IMR-90 (cell line): Measurements from ENCODE around the gene MORC1.

ENCODE experiments used
- CEBPB ChIP-seq: IDR thresholded peaks from 2 replicates; pipeline ENCODE4 v1.6.1; 2012; ENCODE audit warnings: low read depth, low read length, improper control_type of control experiment
- CHD1 ChIP-seq: IDR thresholded peaks from 2 replicates; pipeline ENCODE4 v1.6.1; 2012; ENCODE audit warnings: low read depth, low read length, improper control_type of control experiment
- FOS ChIP-seq: fragments of 150-350 bp; IDR thresholded peaks from 2 replicates; pipeline ENCODE4 v1.6.1; 2016; ENCODE audit warnings: low read depth, low read length
- MAFK ChIP-seq: IDR thresholded peaks from 2 replicates; pipeline ENCODE4 v1.6.1; 2012; ENCODE audit warnings: low read depth, low read length, improper control_type of control experiment
- MAZ ChIP-seq: IDR thresholded peaks from 2 replicates; pipeline ENCODE4 v1.6.1; 2012; ENCODE audit warnings: low read depth, mild to moderate bottlenecking, low read length, improper control_type of control experiment, moderate library complexity, borderline replicate concordance
- MXI1 ChIP-seq: IDR thresholded peaks from 2 replicates; pipeline ENCODE4 v1.6.1; 2012; ENCODE audit warnings: low read depth, mild to moderate bottlenecking, low read length, moderate library complexity, borderline replicate concordance
- NFE2L2 ChIP-seq: fragments of 150-350 bp; IDR thresholded peaks from 2 replicates; pipeline ENCODE4 v1.6.1; 2016; ENCODE audit warnings: low read depth, mild to moderate bottlenecking, low read length
- POLR2A ChIP-seq: IDR thresholded peaks from 2 replicates; pipeline ENCODE4 v1.6.1; 2012; ENCODE audit warnings: mild to moderate bottlenecking, low read depth, low read length
- RAD21 ChIP-seq: IDR thresholded peaks from 2 replicates; pipeline ENCODE4 v1.6.1; 2012; ENCODE audit warnings: low read length, improper control_type of control experiment
- RFX5 ChIP-seq: IDR thresholded peaks from 2 replicates; pipeline ENCODE4 v1.8.0; 2012; ENCODE audit warnings: low read depth, mild to moderate bottlenecking, low read length, moderate library complexity
- TF ChIP-seq, protein P1 (sequence below): conservative IDR thresholded peaks from 2 replicates; pipeline ENCODE4 v1.5.1; 2012; ENCODE audit warnings: mild to moderate bottlenecking, low read depth, low read length, improper control_type of control experiment

DNA sequence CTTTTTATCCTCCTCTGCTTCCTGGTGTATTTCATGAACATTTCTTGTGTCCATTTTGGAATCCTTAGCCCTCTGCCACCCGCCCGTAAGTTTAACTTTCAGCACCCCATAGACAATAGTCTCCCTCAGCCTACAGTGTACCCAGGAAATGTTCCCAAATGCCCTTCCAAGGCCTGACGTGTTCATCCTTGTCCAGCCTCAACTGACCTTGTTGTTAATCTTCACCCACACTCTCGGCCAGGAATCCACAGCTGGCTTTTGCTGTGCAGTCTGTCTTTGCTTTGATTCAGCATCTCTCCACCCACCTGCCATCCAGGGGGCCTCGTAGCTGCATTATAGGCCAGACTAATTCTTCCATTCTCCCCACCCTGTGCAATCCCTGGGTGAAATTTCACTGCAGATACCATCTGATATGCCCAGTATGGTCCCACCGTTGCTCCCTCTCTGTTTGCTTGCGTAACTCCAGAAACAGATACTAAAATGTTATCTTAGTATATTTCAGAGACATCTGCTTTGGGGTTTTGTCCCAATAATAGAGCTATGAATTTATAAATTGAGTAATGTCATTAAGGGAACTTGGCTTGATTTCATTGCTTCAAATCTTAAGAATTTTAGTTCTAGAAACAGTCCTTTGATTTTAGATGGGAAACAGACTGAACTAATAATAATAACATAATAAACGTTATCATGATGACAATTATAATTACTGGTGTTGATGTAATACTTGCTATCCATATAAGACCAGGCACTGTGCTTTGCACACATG, 180.8 kb downstream of the MORC1 start:
- TF ChIP-seq, protein P1, sequence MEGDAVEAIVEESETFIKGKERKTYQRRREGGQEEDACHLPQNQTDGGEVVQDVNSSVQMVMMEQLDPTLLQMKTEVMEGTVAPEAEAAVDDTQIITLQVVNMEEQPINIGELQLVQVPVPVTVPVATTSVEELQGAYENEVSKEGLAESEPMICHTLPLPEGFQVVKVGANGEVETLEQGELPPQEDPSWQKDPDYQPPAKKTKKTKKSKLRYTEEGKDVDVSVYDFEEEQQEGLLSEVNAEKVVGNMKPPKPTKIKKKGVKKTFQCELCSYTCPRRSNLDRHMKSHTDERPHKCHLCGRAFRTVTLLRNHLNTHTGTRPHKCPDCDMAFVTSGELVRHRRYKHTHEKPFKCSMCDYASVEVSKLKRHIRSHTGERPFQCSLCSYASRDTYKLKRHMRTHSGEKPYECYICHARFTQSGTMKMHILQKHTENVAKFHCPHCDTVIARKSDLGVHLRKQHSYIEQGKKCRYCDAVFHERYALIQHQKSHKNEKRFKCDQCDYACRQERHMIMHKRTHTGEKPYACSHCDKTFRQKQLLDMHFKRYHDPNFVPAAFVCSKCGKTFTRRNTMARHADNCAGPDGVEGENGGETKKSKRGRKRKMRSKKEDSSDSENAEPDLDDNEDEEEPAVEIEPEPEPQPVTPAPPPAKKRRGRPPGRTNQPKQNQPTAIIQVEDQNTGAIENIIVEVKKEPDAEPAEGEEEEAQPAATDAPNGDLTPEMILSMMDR: no peak
- TF ChIP-seq RFX5 (no peak), MAZ (no peak), FOS (no peak), POLR2A (no peak), CHD1 (no peak), RAD21 (no peak), MXI1 (no peak), MAFK (no peak), CEBPB (no peak), NFE2L2 (no peak)
